ENCODE results near the gene CDPF1. TPM values are rescaled to one million over a fixed set of nuclear protein-coding genes. Genes with fewer than 3 reads are reported as not detected.
A peak's percentile ranks its signal among the peaks of the same experiment; 100 is the strongest.
"Not testable (repeated sequence)": the region's sequence is repeated elsewhere in the genome, so short reads cannot be mapped to it uniquely, and the experiment has no call there.

Gene CDPF1
- total RNA-seq, 1 donor from 2014 or later, result 12.9 TPM

GRCh38 chr22:46272196-46272595 is 22.1 kb upstream of the CDPF1 start:
- Mint-ChIP-seq H3K27ac (no peak overlapping the region), H3K36me3 (peaks cover 15% of the 10 kb centered on the region), H3K9me3 (no peaks in the 10 kb centered on the region), H3K4me3 (no peak overlapping the region), H3K4me1 (ENCODE audit: unreplicated experiment) (peaks cover 12% of the 10 kb centered on the region), H3K27me3 (no peaks in the 10 kb centered on the region)
- DNase-seq (ENCODE audit: extremely low spot score, unreplicated experiment), result no peak
- no peak for TF ChIP-seq CTCF (conservative IDR thresholded peaks at IDR 0.05)

- DNase-seq (ENCODE audit: extremely low spot score, unreplicated experiment), result no peak
- no peak for TF ChIP-seq CTCF (conservative IDR thresholded peaks at IDR 0.05)
- Mint-ChIP-seq H3K36me3 (no peaks in the 10 kb centered on the region), H3K4me1 (ENCODE audit: unreplicated experiment) (peaks cover 14% of the 10 kb centered on the region), H3K4me3 (peak overlapping the region; percentile 92), H3K27me3 (peaks cover 20% of the 10 kb centered on the region), H3K27ac (peak overlapping the region; percentile 67), H3K9me3 (no peaks in the 10 kb centered on the region)
Observed at GRCh38 chr22:46269564-46269963, 19.5 kb upstream of the CDPF1 start.

GRCh38 chr22:46267431-46268279 is 17.6 kb upstream of the CDPF1 start, which contains the start of gene TTC38:
Gene TTC38, plus strand, starts transcription at chr22:46268008. Its CDS starts 32 bp downstream, at chr22:46268040.
- no peaks in the 10 kb centered on the region for H3K36me3 Mint-ChIP-seq
- peaks cover 4% of the 10 kb centered on the region for H3K9me3 Mint-ChIP-seq
- peaks cover 14% of the 10 kb centered on the region for H3K4me1 Mint-ChIP-seq (ENCODE audit: unreplicated experiment)
- H3K4me3 Mint-ChIP-seq, result peak within 1 kb of the TSS; percentile 92
- H3K27me3 Mint-ChIP-seq, result peaks cover 34% of the 10 kb centered on the region
- peak; percentile 83 for DNase-seq (ENCODE audit: extremely low spot score, unreplicated experiment)
- H3K27ac Mint-ChIP-seq, result peak within 1 kb of the TSS; percentile 74
- TF ChIP-seq CTCF (conservative IDR thresholded peaks at IDR 0.05), result no peak

- H3K27me3 Mint-ChIP-seq, result peaks cover 53% of the 10 kb centered on the region
- not testable (repeated sequence) for H3K9me3 Mint-ChIP-seq; H3K36me3 Mint-ChIP-seq; DNase-seq (ENCODE audit: extremely low spot score, unreplicated experiment); H3K27ac Mint-ChIP-seq
- H3K4me1 Mint-ChIP-seq (ENCODE audit: unreplicated experiment), result peaks cover 14% of the 10 kb centered on the region
- H3K4me3 Mint-ChIP-seq, result peak overlapping the region; percentile 31
Observed at GRCh38 chr22:46265627-46266026, 15.5 kb upstream of the CDPF1 start.

GRCh38 chr22:46264520-46264919 is 14.4 kb upstream of the CDPF1 start:
- peaks cover 64% of the 10 kb centered on the region for H3K27me3 Mint-ChIP-seq
- H3K9me3 Mint-ChIP-seq, result not testable (repeated sequence)

GRCh38 chr22:46263216-46263590 is 13.1 kb upstream of the CDPF1 start, which contains the start of gene PKDREJ:
Gene PKDREJ, minus strand, starts transcription at chr22:46263343. Its CDS starts 21 bp downstream, at chr22:46263322.
- H3K36me3 Mint-ChIP-seq, result peaks cover 10% of the 10 kb centered on the region
- H3K27ac Mint-ChIP-seq, result no peak within 1 kb of the TSS
- H3K4me1 Mint-ChIP-seq (ENCODE audit: unreplicated experiment), result peaks cover 6% of the 10 kb centered on the region
- peak within 1 kb of the TSS; percentile 78 for H3K4me3 Mint-ChIP-seq
- peaks cover 77% of the 10 kb centered on the region for H3K27me3 Mint-ChIP-seq
- H3K9me3 Mint-ChIP-seq, result peaks cover 14% of the 10 kb centered on the region
- no peak for DNase-seq (ENCODE audit: extremely low spot score, unreplicated experiment)
- no peak for TF ChIP-seq CTCF (conservative IDR thresholded peaks at IDR 0.05)

More at GRCh38 chr22:46264520-46264919, 14.4 kb upstream of the CDPF1 start:
- Mint-ChIP-seq H3K4me1 (ENCODE audit: unreplicated experiment) (peaks cover 11% of the 10 kb centered on the region), H3K4me3 (peak overlapping the region; percentile 78)
- H3K27ac Mint-ChIP-seq; DNase-seq (ENCODE audit: extremely low spot score, unreplicated experiment); H3K36me3 Mint-ChIP-seq: not testable (repeated sequence)

Data from type B pancreatic cell (in vitro differentiated cells).